ENCODE data around the gene PIGO.

DNA sequence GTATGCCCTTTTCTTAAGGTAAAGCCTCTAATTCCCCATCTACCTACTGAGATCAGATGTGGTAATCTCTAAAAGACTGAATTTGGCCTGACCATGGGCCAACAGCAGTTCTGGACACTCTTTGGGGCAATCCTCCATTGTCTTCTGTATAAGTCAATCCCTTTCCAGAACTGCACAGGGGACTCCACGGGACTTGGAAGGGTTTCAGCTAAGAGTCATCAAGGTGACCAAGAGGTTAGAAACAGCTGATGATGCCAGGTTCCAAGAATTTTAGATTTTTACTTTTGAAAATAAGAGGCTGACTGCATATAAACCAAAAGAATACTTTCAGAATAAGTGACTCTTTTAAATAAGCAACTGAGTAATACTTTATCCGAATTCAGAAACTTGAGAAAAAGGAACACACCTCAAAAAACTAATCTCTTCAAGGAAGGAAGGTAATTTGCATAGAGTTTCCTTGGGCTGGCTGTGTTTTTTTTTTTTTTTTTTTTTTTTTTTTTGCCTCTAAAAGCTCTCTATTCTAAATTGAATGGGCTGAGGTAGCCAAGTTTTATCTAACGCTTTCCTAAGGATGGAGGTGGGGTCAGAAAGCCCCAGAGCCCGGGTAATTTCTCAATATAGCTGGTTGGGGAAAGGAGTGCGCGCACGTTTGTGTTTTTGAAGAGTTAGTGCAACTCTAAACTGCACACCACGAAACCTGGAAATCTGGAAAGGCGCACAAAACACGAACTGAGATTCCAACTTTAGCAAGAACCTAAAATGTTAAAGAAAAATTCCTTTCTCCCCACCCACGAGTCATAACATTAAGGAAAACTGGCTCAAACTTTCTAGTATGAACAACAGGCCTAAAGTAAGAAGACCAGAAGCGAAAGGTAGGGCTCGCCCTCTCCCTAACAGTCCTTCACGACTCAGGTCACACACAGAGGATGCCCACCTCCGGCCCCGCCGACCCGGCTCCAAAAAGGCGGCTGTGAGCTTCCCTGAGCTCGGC, 25.3 kb downstream of the PIGO start:
- no peak for TF ChIP-seq POLR2A (IDR thresholded peaks at IDR 0.05; ENCODE audit: low read depth, low read length)
- no peak for TF ChIP-seq EGR1 (IDR thresholded peaks at IDR 0.05; ENCODE audit: borderline replicate concordance in 1 of 2, low read depth in 2 of 2, low read length in 2 of 2)
- TF ChIP-seq CREM (IDR thresholded peaks at IDR 0.05; ENCODE audit: low read depth), result no peak
- TF ChIP-seq, protein P1, sequence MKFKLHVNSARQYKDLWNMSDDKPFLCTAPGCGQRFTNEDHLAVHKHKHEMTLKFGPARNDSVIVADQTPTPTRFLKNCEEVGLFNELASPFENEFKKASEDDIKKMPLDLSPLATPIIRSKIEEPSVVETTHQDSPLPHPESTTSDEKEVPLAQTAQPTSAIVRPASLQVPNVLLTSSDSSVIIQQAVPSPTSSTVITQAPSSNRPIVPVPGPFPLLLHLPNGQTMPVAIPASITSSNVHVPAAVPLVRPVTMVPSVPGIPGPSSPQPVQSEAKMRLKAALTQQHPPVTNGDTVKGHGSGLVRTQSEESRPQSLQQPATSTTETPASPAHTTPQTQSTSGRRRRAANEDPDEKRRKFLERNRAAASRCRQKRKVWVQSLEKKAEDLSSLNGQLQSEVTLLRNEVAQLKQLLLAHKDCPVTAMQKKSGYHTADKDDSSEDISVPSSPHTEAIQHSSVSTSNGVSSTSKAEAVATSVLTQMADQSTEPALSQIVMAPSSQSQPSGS (IDR thresholded peaks at IDR 0.05; ENCODE audit: low read length), result no peak
